GM12801 (cell line): Measurements from ENCODE around the gene CNPPD1.

Experiments used
- CTCF ChIP-seq: IDR thresholded peaks from one replicate; pipeline ENCODE4 v1.5.1; 2011; ENCODE audit warnings: control low read depth; ENCODE audit not compliant: insufficient read length; ENCODE audit errors: extremely low read depth

Gene CNPPD1

GRCh38 chr2:219158025-219158424 is 18.7 kb downstream of the CNPPD1 start:
- no peak for TF ChIP-seq CTCF

DNA sequence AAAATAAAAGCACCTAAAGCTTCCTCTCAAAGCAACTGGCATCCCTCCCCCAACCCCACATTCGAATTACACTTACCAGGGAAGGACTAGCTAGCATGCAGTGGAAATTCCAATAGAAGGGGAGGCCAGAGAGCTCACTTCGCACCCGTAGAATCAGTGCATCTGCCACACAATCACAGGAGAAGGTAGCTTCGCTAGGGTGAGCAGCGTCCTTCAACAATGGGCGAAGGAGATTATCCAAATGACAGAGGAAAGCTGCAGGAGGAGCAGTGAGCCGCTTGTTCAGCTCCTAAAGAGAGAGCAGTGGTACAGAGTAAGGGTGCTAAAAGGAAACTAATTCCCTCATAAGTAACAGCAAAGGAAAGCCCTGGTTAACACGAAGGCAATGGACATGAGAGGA is 19.3 kb downstream of the CNPPD1 start:
- TF ChIP-seq CTCF: no peak

DNA sequence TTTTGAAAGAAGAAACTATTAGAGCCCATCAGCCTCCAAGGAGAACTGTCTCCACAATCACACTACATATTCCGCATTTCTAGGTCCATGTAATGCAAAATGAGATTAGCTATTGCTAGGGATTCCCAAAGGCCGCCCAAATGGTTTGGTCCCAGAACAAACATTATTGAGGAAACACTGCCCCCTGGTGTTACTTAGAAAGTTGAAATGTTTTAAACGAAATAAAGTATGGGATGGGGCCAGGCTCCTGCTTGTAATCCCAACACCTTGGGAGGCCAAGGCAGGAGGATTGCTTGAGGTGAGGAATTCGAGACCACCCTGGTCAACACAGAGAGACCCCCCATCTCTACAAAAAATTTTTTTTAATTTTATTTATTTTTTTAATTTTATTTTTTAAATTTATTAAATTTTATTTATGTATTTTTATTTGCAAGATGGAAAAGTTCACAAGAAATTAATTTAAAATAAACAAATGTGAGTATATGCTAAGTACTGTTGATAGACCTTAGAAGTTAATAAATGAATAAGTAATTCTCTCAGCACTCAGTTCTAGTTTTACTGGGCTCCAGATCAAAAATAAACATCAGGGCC is 21.6 kb downstream of the CNPPD1 start:
- TF ChIP-seq CTCF: no peak

- TF ChIP-seq CTCF: no peak
Observed at GRCh38 chr2:219149667-219150066, 27.1 kb downstream of the CNPPD1 start.

DNA sequence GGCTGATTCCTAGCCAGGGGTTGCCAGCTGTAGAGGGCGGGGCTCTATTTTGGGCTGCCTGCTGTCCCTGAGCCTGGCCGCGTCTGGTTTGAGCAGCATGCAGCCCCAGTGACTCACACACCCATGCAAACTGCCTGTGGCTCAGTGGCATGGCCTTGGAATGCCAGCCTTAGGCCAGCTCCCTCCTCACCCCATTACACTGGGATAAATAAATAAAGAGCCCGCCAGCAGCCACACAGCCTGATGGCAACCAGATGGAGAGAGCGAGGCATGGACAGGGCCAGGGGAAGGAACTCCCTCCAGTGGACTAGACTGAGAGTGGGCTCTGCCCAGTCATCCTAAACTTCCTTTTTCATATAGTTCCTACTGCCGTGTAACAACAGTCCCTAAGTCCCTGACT is 34.4 kb downstream of the CNPPD1 start:
- TF ChIP-seq CTCF: no peak

- TF ChIP-seq CTCF: no peak
Observed at GRCh38 chr2:219140722-219141121, 36.0 kb downstream of the CNPPD1 start.

GRCh38 chr2:219133976-219134375 is 42.7 kb downstream of the CNPPD1 start:
- TF ChIP-seq CTCF: no peak
